ENCODE results near the gene IRAK3.

DNA sequence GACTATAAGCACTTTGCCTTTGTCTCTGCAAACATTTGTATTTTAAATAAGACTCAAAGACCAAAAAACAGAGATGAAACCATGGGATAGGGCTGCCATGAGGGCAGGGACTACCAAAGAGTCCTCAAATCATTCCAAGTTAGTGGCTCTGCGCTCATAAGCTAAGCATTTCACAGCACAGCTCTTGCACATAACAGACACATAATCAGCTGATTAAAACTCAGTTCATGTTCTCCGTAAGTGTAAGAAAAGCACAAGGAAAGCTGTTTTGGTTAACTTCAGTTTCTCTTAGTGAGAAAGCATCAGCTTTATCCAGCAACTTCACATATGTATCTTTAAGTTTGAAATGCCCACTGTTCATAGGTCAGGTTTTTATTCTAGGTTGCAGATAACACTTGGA is 54.9 kb downstream of the IRAK3 start:
- TF ChIP-seq, protein P1, sequence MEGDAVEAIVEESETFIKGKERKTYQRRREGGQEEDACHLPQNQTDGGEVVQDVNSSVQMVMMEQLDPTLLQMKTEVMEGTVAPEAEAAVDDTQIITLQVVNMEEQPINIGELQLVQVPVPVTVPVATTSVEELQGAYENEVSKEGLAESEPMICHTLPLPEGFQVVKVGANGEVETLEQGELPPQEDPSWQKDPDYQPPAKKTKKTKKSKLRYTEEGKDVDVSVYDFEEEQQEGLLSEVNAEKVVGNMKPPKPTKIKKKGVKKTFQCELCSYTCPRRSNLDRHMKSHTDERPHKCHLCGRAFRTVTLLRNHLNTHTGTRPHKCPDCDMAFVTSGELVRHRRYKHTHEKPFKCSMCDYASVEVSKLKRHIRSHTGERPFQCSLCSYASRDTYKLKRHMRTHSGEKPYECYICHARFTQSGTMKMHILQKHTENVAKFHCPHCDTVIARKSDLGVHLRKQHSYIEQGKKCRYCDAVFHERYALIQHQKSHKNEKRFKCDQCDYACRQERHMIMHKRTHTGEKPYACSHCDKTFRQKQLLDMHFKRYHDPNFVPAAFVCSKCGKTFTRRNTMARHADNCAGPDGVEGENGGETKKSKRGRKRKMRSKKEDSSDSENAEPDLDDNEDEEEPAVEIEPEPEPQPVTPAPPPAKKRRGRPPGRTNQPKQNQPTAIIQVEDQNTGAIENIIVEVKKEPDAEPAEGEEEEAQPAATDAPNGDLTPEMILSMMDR (IDR thresholded peaks at IDR 0.05), result no peak
- TF ChIP-seq POLR2A (IDR thresholded peaks at IDR 0.05), result no peak

All from Peyer's patch (tissue), 4 donors.